OCI-LY7 (cell line): Measurements from ENCODE around the gene KLHDC3. TPM values are rescaled to one million over a fixed set of nuclear protein-coding genes. Genes with fewer than 3 reads are reported as not detected.

ENCODE experiments used
- BruUV-seq: library from RNA; stranded (reverse); fragments of 400-500 nt; replicated peaks from 2 replicates; lab custom pipeline; 2021; lab: Mats Ljungman, UMichigan
- CTCF ChIA-PET: fragments of 300-600 bp; sonication (Branson Sonifier 250); formaldehyde crosslinking; loops from one replicate; lab custom pipeline; 2022; ENCODE audit warnings: antibody characterized with exemption; ENCODE audit not compliant: unreplicated experiment; lab: Charles Lee
- POLR2A ChIA-PET: fragments of 300-600 bp; sonication (Branson Sonifier 250); formaldehyde crosslinking; loops from one replicate; lab custom pipeline; 2022; ENCODE audit warnings: antibody characterized with exemption; lab: Charles Lee
- DNase-seq: peaks from one replicate; pipeline ENCODE4 v3.0.0-alpha.2; 2015; ENCODE audit warnings: low spot score
- H2AFZ ChIP-seq: fragments of 200-600 bp; sonication (generic), shearing (Covaris generic); 2 replicates; pipeline ENCODE4 v1.6.1; 2014; ENCODE audit warnings: mild to moderate bottlenecking, antibody characterized with exemption, low read length, moderate library complexity
- H3K27ac ChIP-seq: fragments of 200-600 bp; sonication (generic); 2 replicates; pipeline ENCODE4 v1.5.1; 2014; ENCODE audit warnings: mixed run types, low read depth, mild to moderate bottlenecking, moderate library complexity, low read length, inconsistent platforms; ENCODE audit not compliant: poor library complexity, severe bottlenecking
- H3K36me3 ChIP-seq: fragments of 200-600 bp; sonication (generic); 2 replicates; pipeline ENCODE4 v1.6.1; 2014; ENCODE audit warnings: mild to moderate bottlenecking, antibody characterized with exemption, low read length, moderate library complexity, mixed read lengths; ENCODE audit not compliant: insufficient read depth
- H3K4me1 ChIP-seq: fragments of 200-600 bp; sonication (generic); 2 replicates; pipeline ENCODE4 v1.5.1; 2014; ENCODE audit warnings: mild to moderate bottlenecking, low read length; ENCODE audit not compliant: insufficient read depth, poor library complexity, severe bottlenecking
- H3K4me2 ChIP-seq: fragments of 200-600 bp; sonication (generic); 2 replicates; pipeline ENCODE4 v1.6.1; 2014; ENCODE audit warnings: mild to moderate bottlenecking, low read length
- H3K4me3 ChIP-seq: fragments of 200-600 bp; sonication (generic); 2 replicates; pipeline ENCODE4 v1.5.1; 2014; ENCODE audit warnings: mild to moderate bottlenecking, low read depth, low read length; ENCODE audit not compliant: poor library complexity, severe bottlenecking
- H3K79me2 ChIP-seq: fragments of 200-600 bp; sonication (generic); 2 replicates; pipeline ENCODE4 v1.6.1; 2016; ENCODE audit warnings: low read depth, mild to moderate bottlenecking, low read length, moderate library complexity, mixed read lengths; ENCODE audit not compliant: insufficient read depth
- H3K9me2 ChIP-seq: fragments of 200-600 bp; sonication (generic); 2 replicates; pipeline ENCODE4 v1.6.1; 2016; ENCODE audit warnings: mild to moderate bottlenecking, low read length, mixed read lengths; ENCODE audit not compliant: insufficient read depth
- H3K9me3 ChIP-seq: fragments of 200-600 bp; sonication (generic); 2 replicates; pipeline ENCODE4 v1.6.1; 2014; ENCODE audit warnings: mild to moderate bottlenecking, mixed run types, low read length, mixed read lengths
- H4K20me1 ChIP-seq: fragments of 200-600 bp; sonication (generic); 2 replicates; pipeline ENCODE4 v1.6.1; 2014; ENCODE audit warnings: mild to moderate bottlenecking, antibody characterized with exemption, low read length, moderate library complexity, mixed read lengths; ENCODE audit not compliant: insufficient read depth
- EZH2phosphoT487 ChIP-seq: fragments of 200-600 bp; sonication (generic); IDR thresholded peaks from 2 replicates; pipeline ENCODE4 v1.6.1; 2018; ENCODE audit warnings: low read depth, borderline replicate concordance, mild to moderate bottlenecking, mixed run types, antibody characterized with exemption, low read length, moderate library complexity, mixed read lengths
- intact Hi-C: fragments of 100-400 bp; cut with micrococcal nuclease; formaldehyde crosslinking; loops from one replicate; pipeline ENCODE4 v1.10.0; 2022; ENCODE audit not compliant: unreplicated experiment
- total RNA-seq, 2 experiments: library from RNA; depleted of rRNA in 1 of 2; stranded (reverse); fragments of >200 nt in 1 of 2; shearing (Covaris generic) in 1 of 2; gene quantifications; 2 replicates each; pipeline ENCODE4 v1.2.3, GENCODE V29; 2014 to 2022
- TF ChIP-seq, protein P1 (sequence below): fragments of 200-600 bp; sonication (generic); conservative IDR thresholded peaks from 2 replicates; pipeline ENCODE4 v1.5.1; 2014; ENCODE audit warnings: mild to moderate bottlenecking, antibody characterized with exemption, low read length, moderate library complexity, mixed read lengths

Gene KLHDC3
- total RNA-seq, 2 experiments from 2014 or later, result 89.9 to 91.4 TPM

DNA sequence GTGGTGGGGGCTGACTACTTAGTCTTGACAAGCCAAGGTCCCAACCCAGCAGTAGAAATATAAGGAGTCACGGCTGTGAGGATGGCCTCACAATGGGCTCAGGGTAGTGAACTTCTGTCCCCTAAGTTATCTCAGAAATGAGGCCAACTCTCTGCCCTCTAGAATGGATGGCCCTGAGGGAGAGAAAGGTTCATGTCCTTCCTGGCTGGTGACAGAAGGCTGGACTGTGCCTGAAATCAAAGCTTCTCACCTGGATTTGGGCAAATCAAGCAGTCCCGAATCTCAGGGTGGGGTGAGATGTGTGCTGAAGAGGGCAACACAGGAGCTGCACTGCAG, 20.1 kb downstream of the KLHDC3 start:
- Histone ChIP-seq H3K27ac (no peak overlapping the region), H2AFZ (no peak overlapping the region), H3K9me2 (no peaks in the 10 kb centered on the region), H4K20me1 (no peaks in the 10 kb centered on the region), H3K4me3 (no peak overlapping the region), H3K9me3 (no peaks in the 10 kb centered on the region), H3K36me3 (peaks cover 73% of the 10 kb centered on the region), H3K79me2 (no peaks in the 10 kb centered on the region), H3K4me2 (no peak overlapping the region), H3K4me1 (no peaks in the 10 kb centered on the region)
- ChIA-PET CTCF (no interaction called here), POLR2A (interaction anchor here (1.3 kb wide), 1 partner anchor 13 kb away, joined by 5 read pairs; the partner anchor contains the start of gene RRP36)
- intact Hi-C loops, result no loop called here
- no TSS peak for BruUV-seq
- no peak for DNase-seq
- no peak for TF ChIP-seq EZH2phosphoT487
- TF ChIP-seq, protein P1, sequence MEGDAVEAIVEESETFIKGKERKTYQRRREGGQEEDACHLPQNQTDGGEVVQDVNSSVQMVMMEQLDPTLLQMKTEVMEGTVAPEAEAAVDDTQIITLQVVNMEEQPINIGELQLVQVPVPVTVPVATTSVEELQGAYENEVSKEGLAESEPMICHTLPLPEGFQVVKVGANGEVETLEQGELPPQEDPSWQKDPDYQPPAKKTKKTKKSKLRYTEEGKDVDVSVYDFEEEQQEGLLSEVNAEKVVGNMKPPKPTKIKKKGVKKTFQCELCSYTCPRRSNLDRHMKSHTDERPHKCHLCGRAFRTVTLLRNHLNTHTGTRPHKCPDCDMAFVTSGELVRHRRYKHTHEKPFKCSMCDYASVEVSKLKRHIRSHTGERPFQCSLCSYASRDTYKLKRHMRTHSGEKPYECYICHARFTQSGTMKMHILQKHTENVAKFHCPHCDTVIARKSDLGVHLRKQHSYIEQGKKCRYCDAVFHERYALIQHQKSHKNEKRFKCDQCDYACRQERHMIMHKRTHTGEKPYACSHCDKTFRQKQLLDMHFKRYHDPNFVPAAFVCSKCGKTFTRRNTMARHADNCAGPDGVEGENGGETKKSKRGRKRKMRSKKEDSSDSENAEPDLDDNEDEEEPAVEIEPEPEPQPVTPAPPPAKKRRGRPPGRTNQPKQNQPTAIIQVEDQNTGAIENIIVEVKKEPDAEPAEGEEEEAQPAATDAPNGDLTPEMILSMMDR, result no peak

DNA sequence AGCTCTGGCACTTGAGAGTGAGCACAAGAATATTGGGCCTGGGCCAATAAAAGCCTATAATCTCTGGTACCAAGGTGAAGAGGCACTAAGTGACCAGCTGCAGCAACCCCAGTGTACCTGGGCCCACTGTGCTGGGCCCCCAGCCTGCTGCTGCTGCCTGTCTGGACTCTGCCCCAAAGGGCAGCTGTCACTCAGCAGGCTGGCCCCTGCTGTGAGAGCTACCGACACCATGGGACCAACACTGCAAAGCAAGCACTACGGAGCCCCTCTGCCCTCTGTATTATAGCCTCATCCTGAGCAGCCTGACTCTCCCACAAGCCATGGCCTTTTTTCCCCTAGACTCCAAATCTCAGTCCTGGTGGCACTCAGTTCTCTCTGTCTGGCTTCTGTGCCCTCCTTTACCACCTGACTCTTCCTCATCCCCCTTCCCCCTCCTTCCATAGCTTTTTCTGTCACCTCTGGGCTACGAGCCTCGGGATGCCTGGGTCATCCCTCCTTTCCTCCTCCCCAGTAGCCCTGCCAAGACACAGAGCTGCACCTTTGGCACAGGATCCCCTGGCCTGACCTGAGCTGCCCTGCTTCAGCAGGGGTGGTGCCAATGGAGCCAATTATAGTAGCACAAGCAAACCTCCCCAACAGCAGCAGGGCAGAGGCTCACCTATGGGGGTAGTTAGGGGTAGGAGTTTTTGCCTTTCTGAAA, 21.6 kb downstream of the KLHDC3 start:
- H3K9me3 ChIP-seq, result no peaks in the 10 kb centered on the region
- ChIA-PET POLR2A (interaction anchor here (0.6 kb wide), 2 partner anchors 114 to 126 kb away, joined by 3 read pairs; no protein-coding TSS in a partner anchor), CTCF (interaction anchor here (0.5 kb wide), 1 partner anchor 693 kb away, joined by 4 read pairs; no protein-coding TSS in a partner anchor)
- BruUV-seq, result no TSS peak
- H3K79me2 ChIP-seq, result no peaks in the 10 kb centered on the region
- DNase-seq, result no peak
- H4K20me1 ChIP-seq, result no peaks in the 10 kb centered on the region
- no peaks in the 10 kb centered on the region for H3K4me1 ChIP-seq
- peaks cover 70% of the 10 kb centered on the region for H3K36me3 ChIP-seq
- H3K4me2 ChIP-seq, result no peak overlapping the region
- no peaks in the 10 kb centered on the region for H3K9me2 ChIP-seq
- H3K27ac ChIP-seq, result no peak overlapping the region
- TF ChIP-seq EZH2phosphoT487, result no peak
- TF ChIP-seq, protein P1, result no peak
- H2AFZ ChIP-seq, result no peak overlapping the region
- intact Hi-C loops, result no loop called here
- no peak overlapping the region for H3K4me3 ChIP-seq

DNA sequence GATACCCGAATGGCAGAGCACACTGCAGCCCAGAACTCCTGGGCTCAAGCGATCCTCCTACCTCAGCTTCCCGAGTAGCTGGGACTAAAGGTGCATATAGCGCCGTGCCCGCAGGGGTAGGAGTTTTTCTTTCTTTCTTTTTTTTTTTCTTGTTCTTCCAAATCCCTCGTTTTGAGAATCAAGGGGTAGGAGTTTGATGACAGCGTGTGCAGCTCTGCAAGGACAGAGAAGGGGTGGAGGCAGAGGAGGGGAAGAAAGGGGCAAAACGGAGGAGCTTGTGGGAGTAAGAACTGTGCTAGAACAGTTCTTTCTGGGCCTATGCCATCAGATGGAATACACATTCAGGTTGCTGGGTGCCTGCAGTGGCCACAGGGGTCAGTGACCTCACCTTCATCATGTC, 22.7 kb downstream of the KLHDC3 start:
- no peak for TF ChIP-seq EZH2phosphoT487
- TF ChIP-seq, protein P1, result no peak
- Histone ChIP-seq H3K4me2 (no peak overlapping the region), H4K20me1 (no peaks in the 10 kb centered on the region), H3K36me3 (peaks cover 66% of the 10 kb centered on the region), H3K79me2 (no peaks in the 10 kb centered on the region), H3K4me1 (no peaks in the 10 kb centered on the region), H3K9me2 (no peaks in the 10 kb centered on the region), H3K4me3 (no peak overlapping the region), H3K9me3 (no peaks in the 10 kb centered on the region), H3K27ac (no peak overlapping the region), H2AFZ (no peak overlapping the region)
- no peak for DNase-seq
- BruUV-seq, result no TSS peak
- ChIA-PET POLR2A (interaction anchor here (0.7 kb wide), 1 partner anchor 14 kb away, joined by 5 read pairs; no protein-coding TSS in a partner anchor), CTCF (no interaction called here)
- intact Hi-C loops, result no loop called here
